COLO668 (cell line): ENCODE results near the gene GFPT2.

Experiments
- DNase-seq: peaks from one replicate; lab custom pipeline; 2025; ENCODE audit not compliant: unreplicated experiment; lab: John Stamatoyannopoulos, UW

Gene GFPT2

GRCh38 chr5:180334751-180335613 is 18.2 kb downstream of the GFPT2 start:
- DNase-seq, result no peak

- no peak for DNase-seq
Measured at GRCh38 chr5:180334176-180334575, 19.0 kb downstream of the GFPT2 start.

- no peak for DNase-seq
Measured at GRCh38 chr5:180333661-180334060, 19.5 kb downstream of the GFPT2 start.

GRCh38 chr5:180332861-180333260 is 20.3 kb downstream of the GFPT2 start:
- no peak for DNase-seq

- DNase-seq, result no peak
Measured at GRCh38 chr5:180332051-180332517, 21.1 kb downstream of the GFPT2 start.

- no peak for DNase-seq
Measured at GRCh38 chr5:180331647-180331950, 21.5 kb downstream of the GFPT2 start.

GRCh38 chr5:180330810-180331646 is 22.1 kb downstream of the GFPT2 start:
- DNase-seq, result no peak

GRCh38 chr5:180330270-180330648 is 22.9 kb downstream of the GFPT2 start:
- no peak for DNase-seq

GRCh38 chr5:180329606-180330269 is 23.4 kb downstream of the GFPT2 start:
- DNase-seq, result no peak

- DNase-seq, result no peak
Measured at GRCh38 chr5:180329138-180329435, 24.0 kb downstream of the GFPT2 start.

GRCh38 chr5:180328296-180329137 is 24.6 kb downstream of the GFPT2 start:
- DNase-seq, result peak; percentile 77

- DNase-seq, result no peak
Measured at GRCh38 chr5:180326989-180327565, 26.1 kb downstream of the GFPT2 start.

GRCh38 chr5:180324601-180324950 is 28.6 kb downstream of the GFPT2 start:
- no peak for DNase-seq

- DNase-seq, result no peak
Measured at GRCh38 chr5:180323941-180324600, 29.1 kb downstream of the GFPT2 start.

- no peak for DNase-seq
Measured at GRCh38 chr5:180323160-180323559, 30.0 kb downstream of the GFPT2 start.

GRCh38 chr5:180318456-180319089 is 34.6 kb downstream of the GFPT2 start:
- no peak for DNase-seq

GRCh38 chr5:180316586-180316985 is 36.5 kb downstream of the GFPT2 start:
- DNase-seq, result no peak

- peak; percentile 46 for DNase-seq
Measured at GRCh38 chr5:180315762-180316212, 37.3 kb downstream of the GFPT2 start.

- peak; percentile 92 for DNase-seq
Measured at GRCh38 chr5:180313677-180314505, 39.2 kb downstream of the GFPT2 start.
